HepG2 (cell line): ENCODE measurements around the gene STX1B. TPM values are rescaled to one million over a fixed set of nuclear protein-coding genes. Genes with fewer than 3 reads are reported as not detected.

Source experiments
- FOXJ3 ChIP-seq: sonication (generic); formaldehyde crosslinking; IDR thresholded peaks from 2 replicates; pipeline ENCODE4 v1.4.0; 2020; ENCODE audit warnings: missing genetic modification reagents, mild to moderate bottlenecking, borderline replicate concordance
- FOXP1 ChIP-seq, 2 experiments: fragments of 450-650 bp in 1 of 2; IDR thresholded peaks; 2 replicates each; pipeline ENCODE4 v1.6.1; 2017 to 2018; ENCODE audit warnings: antibody characterized with exemption in 1 of 2
- HNRNPL ChIP-seq: fragments of 200-400 bp; formaldehyde crosslinking; IDR thresholded peaks from 2 replicates; pipeline ENCODE4 v1.6.1; 2017; ENCODE audit warnings: mild to moderate bottlenecking, low read depth, low read length
- HNRNPUL1 ChIP-seq: fragments of 200-400 bp; formaldehyde crosslinking; IDR thresholded peaks from 2 replicates; pipeline ENCODE4 v1.6.1; 2017; ENCODE audit warnings: low read depth, mild to moderate bottlenecking, low read length, moderate library complexity
- HOXA9 ChIP-seq: sonication (generic); formaldehyde crosslinking; IDR thresholded peaks from 2 replicates; pipeline ENCODE4 v1.8.1; 2022; ENCODE audit warnings: missing genetic modification reagents, mild to moderate bottlenecking, moderate library complexity, borderline replicate concordance
- JARID2 ChIP-seq: sonication (generic); formaldehyde crosslinking; IDR thresholded peaks from 2 replicates; pipeline ENCODE4 v1.8.1; 2023; ENCODE audit warnings: missing genetic modification reagents, inconsistent platforms; ENCODE audit not compliant: insufficient replicate concordance
- JUNB ChIP-seq: sonication (generic); formaldehyde crosslinking; IDR thresholded peaks from 2 replicates; pipeline ENCODE4 v1.8.0; 2022; ENCODE audit warnings: missing genetic modification reagents, mild to moderate bottlenecking, borderline replicate concordance
- NFKBIZ ChIP-seq: IDR thresholded peaks from 2 replicates; pipeline ENCODE4 v1.6.1; 2018; ENCODE audit warnings: missing genetic modification reagents, missing compliant biosample characterization
- NR2C2 ChIP-seq: sonication (generic); formaldehyde crosslinking; IDR thresholded peaks from 2 replicates; pipeline ENCODE4 v1.4.0; 2020; ENCODE audit warnings: missing genetic modification reagents, mild to moderate bottlenecking, moderate library complexity, borderline replicate concordance
- RFX1 ChIP-seq: fragments of 450-650 bp; IDR thresholded peaks from 2 replicates; pipeline ENCODE4 v1.6.1; 2017
- SAFB2 ChIP-seq: sonication (generic); formaldehyde crosslinking; IDR thresholded peaks from 2 replicates; pipeline ENCODE4 v1.5.1; 2020; ENCODE audit warnings: missing genetic modification reagents, low read depth, mild to moderate bottlenecking, borderline replicate concordance
- SRSF1 ChIP-seq: fragments of 200-400 bp; formaldehyde crosslinking; optimal IDR thresholded peaks from 2 replicates; pipeline ENCODE3; 2017; ENCODE audit warnings: mild to moderate bottlenecking, low read depth, low read length, moderate library complexity
- TAF1 ChIP-seq: sonication (generic); formaldehyde crosslinking; IDR thresholded peaks from 2 replicates; pipeline ENCODE4 v1.4.0; 2020; ENCODE audit warnings: missing genetic modification reagents
- ZNF160 ChIP-seq: sonication (generic); formaldehyde crosslinking; IDR thresholded peaks from 2 replicates; pipeline ENCODE4 v1.8.0; 2022; ENCODE audit warnings: mild to moderate bottlenecking, inconsistent platforms, missing genetic modification reagents
- ZNF432 ChIP-seq: sonication (generic); formaldehyde crosslinking; IDR thresholded peaks from 2 replicates; pipeline ENCODE4 v1.5.0; 2020; ENCODE audit warnings: missing genetic modification reagents, mild to moderate bottlenecking, borderline replicate concordance
- ZNF501 ChIP-seq: sonication (generic); formaldehyde crosslinking; IDR thresholded peaks from 2 replicates; pipeline ENCODE4 v1.5.1; 2020; ENCODE audit warnings: mild to moderate bottlenecking, moderate library complexity, missing genetic modification reagents
- ZNF530 ChIP-seq: sonication (generic); formaldehyde crosslinking; IDR thresholded peaks from 2 replicates; pipeline ENCODE4 v1.5.0; 2020; ENCODE audit warnings: low read depth, mild to moderate bottlenecking, missing genetic modification reagents
- ZNF781 ChIP-seq: sonication (generic); formaldehyde crosslinking; IDR thresholded peaks from 2 replicates; pipeline ENCODE4 v1.5.1; 2020; ENCODE audit warnings: borderline replicate concordance, mild to moderate bottlenecking, missing genetic modification reagents; ENCODE audit errors: not compliant biosample characterization
- ZNF800 ChIP-seq: sonication (generic); formaldehyde crosslinking; IDR thresholded peaks from 2 replicates; pipeline ENCODE4 v1.4.0; 2020; ENCODE audit warnings: missing genetic modification reagents
- ZNF83 ChIP-seq: sonication (generic); formaldehyde crosslinking; IDR thresholded peaks from 2 replicates; pipeline ENCODE4 v1.4.0; 2020; ENCODE audit warnings: missing genetic modification reagents, mild to moderate bottlenecking, borderline replicate concordance
- polyA plus RNA-seq, 8 experiments: library from polyadenylated mRNA; depleted of rRNA in 3 of 8; stranded (reverse) in 7 of 8; unstranded in 1 of 8; fragments of >200 nt; fragmentation: Illumina TruSeq in 4 of 8; extraction: Trizol in 4 of 8; gene quantifications; 2 replicates each; pipeline versions ENCODE4 v1.2.1 to v1.2.3, GENCODE V29; 2011 to 2016; ENCODE audit warnings: low read depth in 4 of 8, missing spikeins in 1 of 8, mixed read lengths in 1 of 8; ENCODE audit not compliant: insufficient read depth in 1 of 8
- total RNA-seq, 5 experiments: library from RNA; depleted of rRNA; stranded (reverse); fragments of >200 nt; fragmentation: Illumina TruSeq; extraction: Trizol; gene quantifications; 2 replicates each; pipeline ENCODE4 v1.2.3, GENCODE V29; 2016; ENCODE audit warnings: low read depth in 1 of 5
- TF ChIP-seq, protein P1 (sequence below): sonication (generic); formaldehyde crosslinking; IDR thresholded peaks from 2 replicates; pipeline ENCODE4 v1.8.1; 2023; ENCODE audit warnings: missing genetic modification reagents, inconsistent platforms, borderline replicate concordance
- TF ChIP-seq, protein P2 (sequence below): sonication (generic); formaldehyde crosslinking; IDR thresholded peaks from 2 replicates; pipeline ENCODE4 v1.4.0; 2020; ENCODE audit warnings: missing genetic modification reagents, borderline replicate concordance
- TF ChIP-seq, protein P3 (sequence below): sonication (generic); formaldehyde crosslinking; conservative IDR thresholded peaks from 2 replicates; pipeline ENCODE4 v1.4.0; 2020; ENCODE audit warnings: missing genetic modification reagents

The STX1B gene
- total and polyA plus RNA-seq, 2 of the 13 experiments (the other 11 are each of a cell fraction or from before 2014, with no cell fraction given) = 2.1 to 3.0 TPM

GRCh38 chr16:31001507-31002249, 8.8 kb downstream of the STX1B start (continued):
- TF ChIP-seq ZNF800 (CRISPR knock-in tag) = no peak
- no peak for TF ChIP-seq NFKBIZ (CRISPR knock-in tag)
- TF ChIP-seq, protein P1, sequence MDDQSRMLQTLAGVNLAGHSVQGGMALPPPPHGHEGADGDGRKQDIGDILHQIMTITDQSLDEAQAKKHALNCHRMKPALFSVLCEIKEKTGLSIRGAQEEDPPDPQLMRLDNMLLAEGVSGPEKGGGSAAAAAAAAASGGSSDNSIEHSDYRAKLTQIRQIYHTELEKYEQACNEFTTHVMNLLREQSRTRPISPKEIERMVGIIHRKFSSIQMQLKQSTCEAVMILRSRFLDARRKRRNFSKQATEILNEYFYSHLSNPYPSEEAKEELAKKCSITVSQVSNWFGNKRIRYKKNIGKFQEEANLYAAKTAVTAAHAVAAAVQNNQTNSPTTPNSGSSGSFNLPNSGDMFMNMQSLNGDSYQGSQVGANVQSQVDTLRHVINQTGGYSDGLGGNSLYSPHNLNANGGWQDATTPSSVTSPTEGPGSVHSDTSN (CRISPR knock-in tag) = no peak
- TF ChIP-seq HNRNPUL1 = no peak
- TF ChIP-seq ZNF781 (CRISPR knock-in tag) = no peak
- no peak for TF ChIP-seq HOXA9 (CRISPR knock-in tag)
- TF ChIP-seq SAFB2 (CRISPR knock-in tag) = 0 out of 2 replicates have a peak, but pooled peaks have one; percentile 70
- TF ChIP-seq RFX1 = no peak
- no peak for TF ChIP-seq HNRNPL
- no peak for TF ChIP-seq ZNF432 (CRISPR knock-in tag)
- TF ChIP-seq, protein P2, sequence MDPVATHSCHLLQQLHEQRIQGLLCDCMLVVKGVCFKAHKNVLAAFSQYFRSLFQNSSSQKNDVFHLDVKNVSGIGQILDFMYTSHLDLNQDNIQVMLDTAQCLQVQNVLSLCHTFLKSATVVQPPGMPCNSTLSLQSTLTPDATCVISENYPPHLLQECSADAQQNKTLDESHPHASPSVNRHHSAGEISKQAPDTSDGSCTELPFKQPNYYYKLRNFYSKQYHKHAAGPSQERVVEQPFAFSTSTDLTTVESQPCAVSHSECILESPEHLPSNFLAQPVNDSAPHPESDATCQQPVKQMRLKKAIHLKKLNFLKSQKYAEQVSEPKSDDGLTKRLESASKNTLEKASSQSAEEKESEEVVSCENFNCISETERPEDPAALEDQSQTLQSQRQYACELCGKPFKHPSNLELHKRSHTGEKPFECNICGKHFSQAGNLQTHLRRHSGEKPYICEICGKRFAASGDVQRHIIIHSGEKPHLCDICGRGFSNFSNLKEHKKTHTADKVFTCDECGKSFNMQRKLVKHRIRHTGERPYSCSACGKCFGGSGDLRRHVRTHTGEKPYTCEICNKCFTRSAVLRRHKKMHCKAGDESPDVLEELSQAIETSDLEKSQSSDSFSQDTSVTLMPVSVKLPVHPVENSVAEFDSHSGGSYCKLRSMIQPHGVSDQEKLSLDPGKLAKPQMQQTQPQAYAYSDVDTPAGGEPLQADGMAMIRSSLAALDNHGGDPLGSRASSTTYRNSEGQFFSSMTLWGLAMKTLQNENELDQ (CRISPR knock-in tag) = no peak
- no peak for TF ChIP-seq FOXJ3 (CRISPR knock-in tag)
- TF ChIP-seq, protein P3, sequence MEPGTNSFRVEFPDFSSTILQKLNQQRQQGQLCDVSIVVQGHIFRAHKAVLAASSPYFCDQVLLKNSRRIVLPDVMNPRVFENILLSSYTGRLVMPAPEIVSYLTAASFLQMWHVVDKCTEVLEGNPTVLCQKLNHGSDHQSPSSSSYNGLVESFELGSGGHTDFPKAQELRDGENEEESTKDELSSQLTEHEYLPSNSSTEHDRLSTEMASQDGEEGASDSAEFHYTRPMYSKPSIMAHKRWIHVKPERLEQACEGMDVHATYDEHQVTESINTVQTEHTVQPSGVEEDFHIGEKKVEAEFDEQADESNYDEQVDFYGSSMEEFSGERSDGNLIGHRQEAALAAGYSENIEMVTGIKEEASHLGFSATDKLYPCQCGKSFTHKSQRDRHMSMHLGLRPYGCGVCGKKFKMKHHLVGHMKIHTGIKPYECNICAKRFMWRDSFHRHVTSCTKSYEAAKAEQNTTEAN (CRISPR knock-in tag) = no peak
- no peak for TF ChIP-seq JARID2
- TF ChIP-seq SRSF1 = no peak
- TF ChIP-seq FOXP1 (IDR thresholded peaks at IDR 0.05) = no peak
- no peak for TF ChIP-seq FOXP1 (CRISPR knock-in tag; IDR thresholded peaks at IDR 0.05)
- TF ChIP-seq ZNF83 (CRISPR knock-in tag) = no peak
- TF ChIP-seq NR2C2 (CRISPR knock-in tag) = 0 out of 2 replicates have a peak, but pooled peaks have one; percentile 35
- no peak for TF ChIP-seq TAF1 (CRISPR knock-in tag)
- no peak for TF ChIP-seq ZNF530 (CRISPR knock-in tag)
- TF ChIP-seq JUNB (CRISPR knock-in tag) = no peak
- no peak for TF ChIP-seq ZNF160 (CRISPR knock-in tag)
- TF ChIP-seq ZNF501 (CRISPR knock-in tag) = no peak
